ENCODE measurements around the gene MYO1E. TPM values are rescaled to one million over a fixed set of nuclear protein-coding genes. Genes with fewer than 3 reads are reported as not detected.

MYO1E gene
- total RNA-seq, 2 donors from 2014 or later: 47.8 to 65.6 TPM

DNA sequence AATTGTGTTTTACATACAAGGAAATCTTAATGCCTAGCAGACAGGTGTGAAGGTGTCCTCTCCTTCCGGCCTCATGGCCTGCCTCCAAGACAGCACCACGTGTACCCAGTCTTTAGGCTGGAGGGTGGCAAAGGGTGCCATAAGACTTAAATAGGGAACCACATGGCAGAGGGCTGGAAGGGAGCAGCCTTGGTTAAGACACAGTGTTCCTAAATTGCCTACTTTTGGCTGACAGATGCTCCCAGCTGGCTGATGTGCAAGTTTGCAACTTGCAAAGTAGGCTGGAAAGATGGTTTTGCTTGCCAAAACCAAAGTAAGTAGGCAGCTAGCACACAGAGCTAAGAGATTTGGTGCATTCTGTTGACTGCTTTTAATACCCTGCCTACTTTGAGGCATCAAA lies 222.5 kb downstream of the MYO1E start:
- Mint-ChIP-seq H3K9me3 (no peaks in the 10 kb centered on the region), H3K4me3 (no peak overlapping the region), H3K27me3 (ENCODE audit: insufficient read depth) (no peaks in the 10 kb centered on the region), H3K4me1 (peaks cover 17% of the 10 kb centered on the region), H3K27ac (no peak overlapping the region), H3K36me3 (ENCODE audit: low read depth) (peaks cover 45% of the 10 kb centered on the region)
- Histone ChIP-seq H3K27me3 (ENCODE audit: control insufficient read depth, insufficient read depth, low read length, poor library complexity, severe bottlenecking) (no peaks in the 10 kb centered on the region), H3K4me1 (ENCODE audit: control insufficient read depth, insufficient read depth, low read length) (peaks cover 3% of the 10 kb centered on the region), H3K4me3 (ENCODE audit: low read length) (no peak overlapping the region), H3K9ac (ENCODE audit: extremely low read depth, low read length, poor library complexity, severe bottlenecking) (no peak overlapping the region), H3K27ac (ENCODE audit: low read depth, low read length) (no peak overlapping the region), H3K9me3 (ENCODE audit: control insufficient read depth, low read length) (no peaks in the 10 kb centered on the region), H3K36me3 (ENCODE audit: control insufficient read depth, insufficient read depth, low read length) (peaks cover 19% of the 10 kb centered on the region)
- 74 to 100% methylated on average over 2 of the region's 2 CpGs for WGBS, 2 experiments (ENCODE audit: insufficient coverage in 1 of 2, insufficient read length in 1 of 2)
- no peak for DNase-seq
- TF ChIP-seq, protein P1, sequence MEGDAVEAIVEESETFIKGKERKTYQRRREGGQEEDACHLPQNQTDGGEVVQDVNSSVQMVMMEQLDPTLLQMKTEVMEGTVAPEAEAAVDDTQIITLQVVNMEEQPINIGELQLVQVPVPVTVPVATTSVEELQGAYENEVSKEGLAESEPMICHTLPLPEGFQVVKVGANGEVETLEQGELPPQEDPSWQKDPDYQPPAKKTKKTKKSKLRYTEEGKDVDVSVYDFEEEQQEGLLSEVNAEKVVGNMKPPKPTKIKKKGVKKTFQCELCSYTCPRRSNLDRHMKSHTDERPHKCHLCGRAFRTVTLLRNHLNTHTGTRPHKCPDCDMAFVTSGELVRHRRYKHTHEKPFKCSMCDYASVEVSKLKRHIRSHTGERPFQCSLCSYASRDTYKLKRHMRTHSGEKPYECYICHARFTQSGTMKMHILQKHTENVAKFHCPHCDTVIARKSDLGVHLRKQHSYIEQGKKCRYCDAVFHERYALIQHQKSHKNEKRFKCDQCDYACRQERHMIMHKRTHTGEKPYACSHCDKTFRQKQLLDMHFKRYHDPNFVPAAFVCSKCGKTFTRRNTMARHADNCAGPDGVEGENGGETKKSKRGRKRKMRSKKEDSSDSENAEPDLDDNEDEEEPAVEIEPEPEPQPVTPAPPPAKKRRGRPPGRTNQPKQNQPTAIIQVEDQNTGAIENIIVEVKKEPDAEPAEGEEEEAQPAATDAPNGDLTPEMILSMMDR (conservative IDR thresholded peaks at IDR 0.05): no peak

DNA sequence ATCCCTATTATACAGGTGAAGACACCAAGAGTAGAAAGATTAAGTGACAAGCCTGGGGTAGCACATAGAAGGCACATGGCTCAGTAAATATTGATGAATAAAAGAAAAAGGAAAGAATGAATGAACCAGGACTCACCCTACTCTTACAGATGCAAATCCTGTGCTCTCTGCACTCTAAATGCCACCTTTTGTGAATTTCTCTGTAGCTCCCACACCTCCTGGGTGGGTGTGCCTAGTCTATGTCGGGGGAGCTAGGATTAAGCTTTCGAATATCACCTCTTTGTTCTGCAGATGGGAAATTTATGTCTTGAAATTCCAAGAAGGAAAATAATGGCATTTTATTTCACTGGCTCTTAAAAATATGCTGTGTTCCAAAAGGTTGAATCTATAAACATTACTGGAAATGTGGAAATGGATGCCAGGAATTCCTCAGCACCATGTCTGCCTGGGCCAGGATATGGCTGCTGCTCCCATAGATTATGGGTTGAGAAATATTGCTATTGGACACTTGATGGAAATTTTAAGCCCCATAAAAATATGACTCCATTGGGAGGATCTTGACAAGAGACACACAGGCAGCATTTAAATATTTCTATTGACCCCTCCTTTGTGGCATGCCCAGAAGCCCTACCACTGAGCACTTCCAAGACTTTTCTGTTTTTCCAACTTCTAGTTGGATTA lies 224.4 kb downstream of the MYO1E start:
- no peaks in the 10 kb centered on the region for H3K27me3 Mint-ChIP-seq (ENCODE audit: insufficient read depth)
- TF ChIP-seq, protein P1 (conservative IDR thresholded peaks at IDR 0.05): no peak
- Histone ChIP-seq H3K4me1 (ENCODE audit: control insufficient read depth, insufficient read depth, low read length) (peaks cover 3% of the 10 kb centered on the region), H3K27me3 (ENCODE audit: control insufficient read depth, insufficient read depth, low read length, poor library complexity, severe bottlenecking) (no peaks in the 10 kb centered on the region), H3K36me3 (ENCODE audit: control insufficient read depth, insufficient read depth, low read length) (peaks cover 11% of the 10 kb centered on the region), H3K4me3 (ENCODE audit: low read length) (no peak overlapping the region), H3K27ac (ENCODE audit: low read depth, low read length) (no peak overlapping the region), H3K9ac (ENCODE audit: extremely low read depth, low read length, poor library complexity, severe bottlenecking) (no peak overlapping the region), H3K9me3 (ENCODE audit: control insufficient read depth, low read length) (no peaks in the 10 kb centered on the region)
- no peaks in the 10 kb centered on the region for H3K9me3 Mint-ChIP-seq
- DNase-seq: no peak
- peaks cover 17% of the 10 kb centered on the region for H3K4me1 Mint-ChIP-seq
- WGBS, 2 experiments (ENCODE audit: insufficient coverage in 1 of 2, insufficient read length in 1 of 2): 98% methylated on average over 2 of the region's 2 CpGs; no CpG with 5 or more reads in 1 of the 2 experiments
- H3K36me3 Mint-ChIP-seq (ENCODE audit: low read depth): peaks cover 45% of the 10 kb centered on the region
- no peak overlapping the region for H3K4me3 Mint-ChIP-seq
- H3K27ac Mint-ChIP-seq: peak overlapping the region; percentile 64

DNA sequence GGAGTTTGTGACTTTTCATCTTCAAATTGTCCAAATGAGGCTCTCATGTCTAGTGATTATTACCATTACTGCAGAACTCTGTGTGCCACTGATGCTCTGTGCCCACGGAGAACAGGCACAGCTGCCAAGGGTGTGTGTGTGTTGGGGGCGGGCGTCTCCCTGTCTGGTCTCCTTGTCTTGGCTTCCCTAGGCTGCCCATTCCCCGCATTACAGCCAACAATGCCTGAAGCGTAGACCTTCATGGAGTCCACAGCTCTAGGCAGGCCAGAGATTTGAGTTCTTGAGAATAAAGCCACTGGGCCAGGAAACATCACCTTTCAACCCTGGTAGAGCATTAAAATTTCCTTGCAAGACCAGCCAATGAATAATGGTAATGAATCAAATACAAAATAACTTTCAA lies 225.0 kb downstream of the MYO1E start:
- no peaks in the 10 kb centered on the region for H3K9me3 ChIP-seq (ENCODE audit: control insufficient read depth, low read length)
- no peak overlapping the region for H3K4me3 Mint-ChIP-seq
- H3K27me3 Mint-ChIP-seq (ENCODE audit: insufficient read depth): no peaks in the 10 kb centered on the region
- H3K27ac ChIP-seq (ENCODE audit: low read depth, low read length): no peak overlapping the region
- peaks cover 17% of the 10 kb centered on the region for H3K4me1 Mint-ChIP-seq
- no peak for DNase-seq
- H3K27ac Mint-ChIP-seq: no peak overlapping the region
- H3K9me3 Mint-ChIP-seq: no peaks in the 10 kb centered on the region
- WGBS, 2 experiments (ENCODE audit: insufficient coverage in 1 of 2, insufficient read length in 1 of 2): 92 to 100% methylated on average over 1 to 5 of the region's 5 CpGs
- H3K36me3 Mint-ChIP-seq (ENCODE audit: low read depth): peaks cover 39% of the 10 kb centered on the region
- no peak overlapping the region for H3K9ac ChIP-seq (ENCODE audit: extremely low read depth, low read length, poor library complexity, severe bottlenecking)
- H3K4me3 ChIP-seq (ENCODE audit: low read length): no peak overlapping the region
- H3K36me3 ChIP-seq (ENCODE audit: control insufficient read depth, insufficient read depth, low read length): peaks cover 4% of the 10 kb centered on the region
- TF ChIP-seq, protein P1 (conservative IDR thresholded peaks at IDR 0.05): no peak
- H3K27me3 ChIP-seq (ENCODE audit: control insufficient read depth, insufficient read depth, low read length, poor library complexity, severe bottlenecking): no peaks in the 10 kb centered on the region
- peaks cover 3% of the 10 kb centered on the region for H3K4me1 ChIP-seq (ENCODE audit: control insufficient read depth, insufficient read depth, low read length)
